ENCODE measurements around the gene TAF8. TPM values are rescaled to one million over a fixed set of nuclear protein-coding genes. Genes with fewer than 3 reads are reported as not detected.

Gene TAF8
- polyA plus RNA-seq, 1 donor (not counting 4 experiments of a cell fraction or from before 2014, with no cell fraction given): 15.9 TPM

- H3K27me3 ChIP-seq (ENCODE audit: control insufficient read depth, extremely low read depth, insufficient read depth, low read length): no peaks in the 10 kb centered on the region
- H3K4me3 ChIP-seq (ENCODE audit: control insufficient read depth in 2 of 3, extremely low read depth in 1 of 3, insufficient read depth in 2 of 3, low read depth in 1 of 3, low read length in 3 of 3): no peak overlapping the region
- H3K4me2 ChIP-seq (ENCODE audit: control insufficient read depth, extremely low read depth, insufficient read depth, low read depth, low read length): no peak overlapping the region
- DNase-seq (ENCODE audit: low read depth, low spot score): no peak
- no peaks in the 10 kb centered on the region for H4K20me1 ChIP-seq (ENCODE audit: control insufficient read depth, extremely low read depth, insufficient read depth, low read length)
- no peak overlapping the region for H2AFZ ChIP-seq (ENCODE audit: control insufficient read depth, low read length)
- dilution Hi-C loops (cut with MboI; ENCODE audit: extremely low pct_ligation_motif_present, low sequenced_read_pairs): no loop called here
- H3K36me3 ChIP-seq (ENCODE audit: control insufficient read depth in 2 of 2, extremely low read depth in 1 of 2, insufficient read depth in 2 of 2, low read length in 2 of 2): peaks cover 19 to 20% of the 10 kb centered on the region in 2 experiments
- H3K9ac ChIP-seq (ENCODE audit: control insufficient read depth, extremely low read depth, insufficient read depth, low read length): no peak overlapping the region
- no peaks in the 10 kb centered on the region for H3K9me3 ChIP-seq (ENCODE audit: control insufficient read depth, low read depth, low read length)
- H3K79me2 ChIP-seq (ENCODE audit: control insufficient read depth, insufficient read depth, low read length): peaks cover 9% of the 10 kb centered on the region
- TF ChIP-seq EZH2 (IDR thresholded peaks at IDR 0.05; ENCODE audit: low read length) (no peak), CTCF (optimal IDR thresholded peaks at IDR 0.05 in 1 of 3, IDR thresholded peaks at IDR 0.05 in 1 of 3, conservative IDR thresholded peaks at IDR 0.05 in 1 of 3; ENCODE audit: extremely low read depth in 1 of 3, insufficient read depth in 2 of 3, low read length in 3 of 3) (no peak)
- no peak for FAIRE-seq
- H3K4me1 ChIP-seq (ENCODE audit: control insufficient read depth, extremely low read depth, insufficient read depth, low read length): peaks cover 44% of the 10 kb centered on the region
- H3K9me1 ChIP-seq (ENCODE audit: control insufficient read depth, extremely low read depth, insufficient read depth, low read length): peaks cover 3% of the 10 kb centered on the region
- no peak overlapping the region for H3K27ac ChIP-seq (ENCODE audit: control insufficient read depth, insufficient read depth, low read length)
Observed at GRCh38 chr6:42120895-42121865, 70.9 kb downstream of the TAF8 start.

- Histone ChIP-seq H3K4me3 (ENCODE audit: control insufficient read depth in 2 of 3, extremely low read depth in 1 of 3, insufficient read depth in 2 of 3, low read depth in 1 of 3, low read length in 3 of 3) (no peak overlapping the region), H3K4me1 (ENCODE audit: control insufficient read depth, extremely low read depth, insufficient read depth, low read length) (peaks cover 37% of the 10 kb centered on the region), H2AFZ (ENCODE audit: control insufficient read depth, low read length) (no peak overlapping the region), H3K9ac (ENCODE audit: control insufficient read depth, extremely low read depth, insufficient read depth, low read length) (peak overlapping the region; percentile 37), H3K27ac (ENCODE audit: control insufficient read depth, insufficient read depth, low read length) (peak overlapping the region; percentile 64), H3K36me3 (ENCODE audit: control insufficient read depth in 2 of 2, extremely low read depth in 1 of 2, insufficient read depth in 2 of 2, low read length in 2 of 2) (peaks cover 24 to 30% of the 10 kb centered on the region in 2 experiments), H3K79me2 (ENCODE audit: control insufficient read depth, insufficient read depth, low read length) (peaks cover 9% of the 10 kb centered on the region), H3K9me3 (ENCODE audit: control insufficient read depth, low read depth, low read length) (no peaks in the 10 kb centered on the region), H3K27me3 (ENCODE audit: control insufficient read depth, extremely low read depth, insufficient read depth, low read length) (no peaks in the 10 kb centered on the region), H3K4me2 (ENCODE audit: control insufficient read depth, extremely low read depth, insufficient read depth, low read depth, low read length) (peak overlapping the region; percentile 17), H4K20me1 (ENCODE audit: control insufficient read depth, extremely low read depth, insufficient read depth, low read length) (no peaks in the 10 kb centered on the region), H3K9me1 (ENCODE audit: control insufficient read depth, extremely low read depth, insufficient read depth, low read length) (peaks cover 3% of the 10 kb centered on the region)
- dilution Hi-C loops (cut with MboI; ENCODE audit: extremely low pct_ligation_motif_present, low sequenced_read_pairs): no loop called here
- FAIRE-seq: peak; percentile 69
- no peak for TF ChIP-seq CTCF (optimal IDR thresholded peaks at IDR 0.05 in 1 of 3, IDR thresholded peaks at IDR 0.05 in 1 of 3, conservative IDR thresholded peaks at IDR 0.05 in 1 of 3; ENCODE audit: extremely low read depth in 1 of 3, insufficient read depth in 2 of 3, low read length in 3 of 3)
- TF ChIP-seq EZH2 (IDR thresholded peaks at IDR 0.05; ENCODE audit: low read length): no peak
- no peak for DNase-seq (ENCODE audit: low read depth, low spot score)
Observed at GRCh38 chr6:42123379-42124103, 73.2 kb downstream of the TAF8 start.
